ENCODE measurements around the gene MAP6. TPM values are rescaled to one million over a fixed set of nuclear protein-coding genes. Genes with fewer than 3 reads are reported as not detected.
A peak's percentile ranks its signal among the peaks of the same experiment; 100 is the strongest.

The MAP6 gene
- 1.5 TPM in 2 replicates for polyA plus RNA-seq (2011; rRNA removed)
- 1.6 and 1.9 TPM in 2 replicates for polyA minus RNA-seq (2011; rRNA and poly(A)+ RNA removed)

GRCh38 chr11:75668451-75669297 is at the start of gene MAP6:
Gene MAP6, minus strand, starts transcription at chr11:75669038. Its CDS starts 669 bp downstream, at chr11:75668369.
- no peak for TF ChIP-seq CTCF (IDR thresholded peaks at IDR 0.05; ENCODE audit: low read depth, low read length)
- H3K9me3 ChIP-seq (ENCODE audit: control insufficient read depth, insufficient read depth, low read length) = no peaks in the 10 kb centered on the region; the same call in 1 of the 2 replicates
- ChIA-PET CTCF (interaction anchor here (0.7 kb wide), 1 partner anchor 14 kb away, joined by 4 read pairs; no protein-coding TSS in a partner anchor), POLR2A (interaction anchor here (0.7 kb wide), 1 partner anchor 33 kb away, joined by 8 read pairs; no protein-coding TSS in a partner anchor)
- no peak for DNase-seq (ENCODE audit: low read depth, low spot score)
- H3K27ac ChIP-seq (ENCODE audit: low read depth, low read length) = no peak within 1 kb of the TSS
- peaks cover 61% of the 10 kb centered on the region for H3K27me3 ChIP-seq (ENCODE audit: control insufficient read depth, insufficient read depth, low read length)
- H3K4me3 ChIP-seq (ENCODE audit: low read depth, low read length) = peak within 1 kb of the TSS; percentile 43

GRCh38 chr11:75717608-75718418 is 49.0 kb upstream of the MAP6 start, which contains the start of gene MOGAT2:
Gene MOGAT2, plus strand, starts transcription at chr11:75717838. Its CDS starts 51 bp downstream, at chr11:75717889.
- Histone ChIP-seq H3K9me3 (ENCODE audit: control insufficient read depth, insufficient read depth, low read length) (no peaks in the 10 kb centered on the region), H3K27ac (ENCODE audit: low read depth, low read length) (no peak within 1 kb of the TSS), H3K4me3 (ENCODE audit: low read depth, low read length) (no peak within 1 kb of the TSS), H3K27me3 (ENCODE audit: control insufficient read depth, insufficient read depth, low read length) (peaks cover 34% of the 10 kb centered on the region)
- POLR2A ChIA-PET = no interaction called here
- no peak for DNase-seq (ENCODE audit: low read depth, low spot score)
- no peak for TF ChIP-seq CTCF (IDR thresholded peaks at IDR 0.05; ENCODE audit: low read depth, low read length)
- CTCF ChIA-PET = no interaction called here

- Histone ChIP-seq H3K9me3 (ENCODE audit: control insufficient read depth, insufficient read depth, low read length) (no peaks in the 10 kb centered on the region), H3K4me3 (ENCODE audit: low read depth, low read length) (no peak overlapping the region), H3K27ac (ENCODE audit: low read depth, low read length) (no peak overlapping the region), H3K27me3 (ENCODE audit: control insufficient read depth, insufficient read depth, low read length) (peaks cover 40% of the 10 kb centered on the region)
- CTCF ChIA-PET = no interaction called here
- no peak for TF ChIP-seq CTCF (IDR thresholded peaks at IDR 0.05; ENCODE audit: low read depth, low read length)
- no peak for DNase-seq (ENCODE audit: low read depth, low spot score)
- POLR2A ChIA-PET = no interaction called here
These were observed 47.8 kb upstream of the MAP6 start for GRCh38 chr11:75716659-75717058.

DNA sequence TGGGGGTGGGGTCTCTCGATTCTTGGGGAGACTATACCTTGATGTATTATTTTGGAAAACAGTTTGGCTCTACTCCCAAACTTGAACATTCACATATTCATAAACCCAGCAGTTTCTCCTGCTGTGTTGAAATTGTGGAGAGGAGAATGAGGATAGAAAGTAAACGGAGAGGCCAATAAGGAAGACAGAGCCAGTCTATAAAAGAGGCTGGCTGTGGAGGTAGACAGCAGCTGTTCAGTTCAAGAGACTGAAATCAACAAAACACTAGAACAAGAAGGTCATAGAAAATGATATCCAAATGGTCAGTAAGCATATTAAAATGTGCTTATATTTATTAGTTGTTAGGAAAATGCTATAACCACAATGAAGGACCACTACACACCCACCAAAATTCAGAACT is 46.9 kb upstream of the MAP6 start:
- ChIA-PET CTCF (interaction anchor here (1.6 to 1.9 kb wide), 2 partner anchors 8 to 10 kb away, joined by 11 to 14 read pairs; no protein-coding TSS in a partner anchor), POLR2A (no interaction called here)
- Histone ChIP-seq H3K4me3 (ENCODE audit: low read depth, low read length) (no peak overlapping the region), H3K27me3 (ENCODE audit: control insufficient read depth, insufficient read depth, low read length) (peaks cover 41% of the 10 kb centered on the region), H3K9me3 (ENCODE audit: control insufficient read depth, insufficient read depth, low read length) (no peaks in the 10 kb centered on the region), H3K27ac (ENCODE audit: low read depth, low read length) (no peak overlapping the region)
- DNase-seq (ENCODE audit: low read depth, low spot score) = no peak
- TF ChIP-seq CTCF (IDR thresholded peaks at IDR 0.05; ENCODE audit: low read depth, low read length) = no peak
